K562 (cell line): ENCODE measurements around the gene SLC26A3. TPM values are rescaled to one million over a fixed set of nuclear protein-coding genes. Genes with fewer than 3 reads are reported as not detected.
A peak's percentile ranks its signal among the peaks of the same experiment; 100 is the strongest.

Experiments
- ATAC-seq: fragments of 200-7000 bp; cut with Tn5 transposase; 3 replicates; pipeline ENCODE4 v1.9.1; 2020; ENCODE audit warnings: moderate library complexity
- BruUV-seq: library from RNA; stranded (reverse); fragments of 400-500 nt; replicated peaks from 2 replicates; lab custom pipeline; 2021; lab: Mats Ljungman, UMichigan
- CTCF ChIA-PET: fragments of 300-600 bp; formaldehyde crosslinking; extraction: SDS; loops from one replicate; lab custom pipeline; 2021; ENCODE audit warnings: low intra/inter-chr PET ratio; lab: Yijun Ruan, JAX
- POLR2A ChIA-PET: fragments of 300-600, 350-650 bp; sonication (Branson Sonifier 250); formaldehyde crosslinking; extraction: SDS; loops from one replicate; lab custom pipeline; 2021; ENCODE audit warnings: antibody characterized with exemption, inconsistent platforms; lab: Yijun Ruan, JAX
- DNase-seq, 4 experiments: peaks; one replicate each; pipeline versions ENCODE4 v3.0.0 to v3.0.0-alpha.2; 2011 to 2018; ENCODE audit warnings: low spot score in 3 of 4, mixed read lengths in 3 of 4; ENCODE audit errors: extremely low read depth in 1 of 4
- FAIRE-seq: peaks from 2 replicates; lab custom pipeline; 2011; peaks lifted over from hg19 to GRCh38; lab: Jason Lieb, UNC
- H2AFZ ChIP-seq: 2 replicates; pipeline ENCODE4 v1.6.0; 2011; ENCODE audit warnings: low read depth, low read length, control low read depth, inconsistent platforms
- H3K27ac ChIP-seq: fragments of 200-600 bp; 3 replicates; pipeline ENCODE4 v1.8.0; 2011; ENCODE audit warnings: low read depth, mild to moderate bottlenecking, control low read depth, inconsistent platforms, low read length, moderate library complexity, mixed read lengths; ENCODE audit errors: extremely low read depth
- H3K27me3 ChIP-seq, 2 experiments: fragments of 300-600 bp in 1 of 2; 2 replicates in 1 of 2; 3 replicates in 1 of 2; pipeline versions ENCODE4 v1.6.0 to v1.8.0; 2011; ENCODE audit warnings: inconsistent platforms in 2 of 2, low read length in 2 of 2, mild to moderate bottlenecking in 1 of 2, mixed read lengths in 1 of 2, moderate library complexity in 1 of 2; ENCODE audit not compliant: control insufficient read depth in 2 of 2, insufficient read depth in 2 of 2
- H3K36me3 ChIP-seq: fragments of 300-600 bp; 3 replicates; pipeline ENCODE4 v1.8.0; 2011; ENCODE audit warnings: mild to moderate bottlenecking, low read length, inconsistent platforms; ENCODE audit not compliant: control insufficient read depth, insufficient read depth
- H3K4me1 ChIP-seq, 2 experiments: fragments of 200-600 bp in 1 of 2; replicated peaks in 1 of 2; 2 replicates in 1 of 2; 3 replicates in 1 of 2; pipeline versions ENCODE4 v1.5.1 to v1.8.0; 2011; ENCODE audit warnings: inconsistent platforms in 2 of 2, low read length in 2 of 2, mild to moderate bottlenecking in 1 of 2, mixed read lengths in 1 of 2, moderate library complexity in 1 of 2; ENCODE audit not compliant: control insufficient read depth in 2 of 2, insufficient read depth in 2 of 2
- H3K4me2 ChIP-seq: 2 replicates; pipeline ENCODE4 v1.6.1; 2011; ENCODE audit warnings: low read length, control low read depth, inconsistent platforms, mixed read lengths; ENCODE audit not compliant: insufficient read depth
- H3K4me3 ChIP-seq: fragments of 200-600 bp; sonication (generic), shearing (Covaris generic); 2 replicates; pipeline ENCODE4 v1.5.1; 2016; ENCODE audit warnings: control low read depth, inconsistent platforms
- H3K79me2 ChIP-seq: fragments of 200-600 bp; 3 replicates; pipeline ENCODE4 v1.8.0; 2011; ENCODE audit warnings: low read length, inconsistent platforms; ENCODE audit not compliant: control insufficient read depth, insufficient read depth
- H3K9ac ChIP-seq, 2 experiments: 2 replicates each; pipeline versions ENCODE4 v1.6.0 to v1.6.1; 2011; ENCODE audit warnings: low read depth in 2 of 2, low read length in 2 of 2, control low read depth in 1 of 2, inconsistent platforms in 1 of 2, mild to moderate bottlenecking in 1 of 2, mixed read lengths in 1 of 2; ENCODE audit not compliant: insufficient read depth in 1 of 2
- H3K9me1 ChIP-seq: one replicate; pipeline ENCODE4 v1.6.0; 2011; ENCODE audit warnings: inconsistent platforms, mild to moderate bottlenecking, low read length, moderate library complexity; ENCODE audit not compliant: control insufficient read depth, insufficient read depth
- H3K9me3 ChIP-seq: replicated peaks from 2 replicates; pipeline ENCODE4 v1.5.1; 2011; ENCODE audit warnings: low read depth, low read length, inconsistent platforms; ENCODE audit not compliant: control insufficient read depth, insufficient read depth
- H4K20me1 ChIP-seq: replicated peaks from 2 replicates; pipeline ENCODE4 v1.6.1; 2011; ENCODE audit warnings: low read length, inconsistent platforms, mixed read lengths; ENCODE audit not compliant: control insufficient read depth, insufficient read depth
- CAMTA2 ChIP-seq: fragments of 250-450 bp; sonication (Bioruptor Pico); conservative IDR thresholded peaks from 2 replicates; pipeline ENCODE4 v1.5.1; 2022
- CBX8 ChIP-seq: fragments of 200-600 bp; sonication (generic); IDR thresholded peaks from 2 replicates; pipeline ENCODE4 v1.6.1; 2012; ENCODE audit warnings: borderline replicate concordance, mixed run types, low read depth, mild to moderate bottlenecking, moderate library complexity, mixed read lengths, low read length, control low read depth, inconsistent platforms; ENCODE audit not compliant: poor library complexity, severe bottlenecking; ENCODE audit errors: extremely low read depth
- GABPB2 ChIP-seq: fragments of 250-450 bp; sonication (Bioruptor Pico); conservative IDR thresholded peaks from 2 replicates; pipeline ENCODE4 v1.5.1; 2021; ENCODE audit warnings: mild to moderate bottlenecking
- SNRNP70 ChIP-seq: fragments of 200-400 bp; formaldehyde crosslinking; optimal IDR thresholded peaks from 2 replicates; pipeline ENCODE3; 2017; ENCODE audit warnings: low read depth, low read length
- TAF15 ChIP-seq: fragments of 200-400 bp; formaldehyde crosslinking; IDR thresholded peaks from 2 replicates; pipeline ENCODE4 v1.6.1; 2017; ENCODE audit warnings: mild to moderate bottlenecking, low read depth, low read length, moderate library complexity
- ZNF146 ChIP-seq: IDR thresholded peaks from one replicate; pipeline ENCODE4 v1.6.1; 2018; ENCODE audit warnings: missing compliant biosample characterization; ENCODE audit not compliant: unreplicated experiment
- ZNF274 ChIP-seq: IDR thresholded peaks from 2 replicates; pipeline ENCODE4 v1.6.1; 2011; ENCODE audit warnings: low read depth, mild to moderate bottlenecking, low read length, moderate library complexity, borderline replicate concordance
- WGBS: fragments of 100-300 bp; shearing (Covaris generic); methylation state at CpG from one replicate; pipeline ENCODE4 v1.1.6; 2016; ENCODE audit warnings: low coverage, mixed read lengths; ENCODE audit not compliant: insufficient coverage; ENCODE audit errors: missing lambda C conversion rate; 5-methylcytosine and 5-hydroxymethylcytosine counted together
- in situ Hi-C: fragments of 300-500 bp; cut with MboI; formaldehyde crosslinking; loops from 4 replicates; pipeline ENCODE4 v1.15.0; 2018; ENCODE audit warnings: inconsistent platforms, mixed read lengths
- intact Hi-C: fragments of 100-400 bp; cut with micrococcal nuclease; formaldehyde crosslinking; loops from 2 replicates; pipeline ENCODE4 v1.14.2; 2022
- polyA plus RNA-seq, 8 experiments: library from polyadenylated mRNA; depleted of rRNA in 4 of 8; stranded (reverse) in 5 of 8; unstranded in 3 of 8; fragments of >200 nt; fragmentation: Nextera tagmentation in 2 of 8; fragmentation: Illumina TruSeq in 1 of 8; extraction: Ambion mirVana in 2 of 8; extraction: Trizol in 1 of 8; gene quantifications; 2 replicates each; pipeline versions ENCODE4 v1.2.1 to v1.2.3, GENCODE V29; 2011 to 2014; ENCODE audit warnings: inconsistent platforms in 1 of 8, missing spikeins in 1 of 8
- total RNA-seq, 7 experiments: library from RNA; depleted of rRNA in 6 of 7; stranded (reverse); fragments of >200 nt in 6 of 7; fragmentation: Illumina TruSeq in 2 of 7; extraction: Trizol in 2 of 7; gene quantifications; 2 replicates each; pipeline versions ENCODE4 v1.2.1 to v1.2.3, GENCODE V29; 2011 to 2021; ENCODE audit warnings: low replicate concordance in 1 of 7
- TF ChIP-seq, protein P1 (sequence below): sonication (generic); formaldehyde crosslinking; IDR thresholded peaks from 2 replicates; pipeline ENCODE4 v1.8.0; 2022; ENCODE audit warnings: mild to moderate bottlenecking, low read depth, missing genetic modification reagents

Gene SLC26A3
- total and polyA plus RNA-seq, 9 of the 15 experiments (the other 6 are each of a cell fraction or from before 2014, with no cell fraction given), result 0.86 TPM; not detected in 8

DNA sequence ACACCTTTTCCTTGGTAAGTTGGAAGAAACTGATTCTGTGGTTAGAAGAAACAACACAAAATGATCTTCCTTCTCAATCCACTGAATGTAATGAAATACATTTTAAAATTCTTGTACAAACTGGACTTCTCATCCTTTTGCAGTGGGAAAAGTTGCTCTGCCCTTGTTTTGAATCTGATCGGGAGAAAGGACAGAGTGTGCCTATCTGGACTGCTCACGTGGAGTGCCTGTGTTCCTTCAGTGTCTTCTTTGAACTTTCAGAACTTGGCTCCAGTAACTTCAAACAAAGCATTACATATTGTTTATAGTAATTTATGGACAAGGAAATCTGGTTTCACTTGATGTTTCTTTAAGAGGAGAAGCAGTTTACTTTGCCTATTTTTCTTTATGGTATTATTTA, 17.1 kb downstream of the SLC26A3 start:
- DNase-seq, result no peak
- TF ChIP-seq ZNF146 (CRISPR knock-in tag), result no peak
- TF ChIP-seq CAMTA2, result no peak
- peak; percentile 62 for TF ChIP-seq CBX8
- TF ChIP-seq, protein P1, sequence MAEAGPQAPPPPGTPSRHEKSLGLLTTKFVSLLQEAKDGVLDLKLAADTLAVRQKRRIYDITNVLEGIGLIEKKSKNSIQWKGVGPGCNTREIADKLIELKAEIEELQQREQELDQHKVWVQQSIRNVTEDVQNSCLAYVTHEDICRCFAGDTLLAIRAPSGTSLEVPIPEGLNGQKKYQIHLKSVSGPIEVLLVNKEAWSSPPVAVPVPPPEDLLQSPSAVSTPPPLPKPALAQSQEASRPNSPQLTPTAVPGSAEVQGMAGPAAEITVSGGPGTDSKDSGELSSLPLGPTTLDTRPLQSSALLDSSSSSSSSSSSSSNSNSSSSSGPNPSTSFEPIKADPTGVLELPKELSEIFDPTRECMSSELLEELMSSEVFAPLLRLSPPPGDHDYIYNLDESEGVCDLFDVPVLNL (CRISPR knock-in tag), result no peak
- TF ChIP-seq ZNF274, result no peak
- TF ChIP-seq TAF15, result no peak
- TF ChIP-seq GABPB2 (CRISPR knock-in tag), result no peak
- no peak for TF ChIP-seq SNRNP70
- no peaks in the 10 kb centered on the region for H3K79me2 ChIP-seq
- H4K20me1 ChIP-seq, result no peaks in the 10 kb centered on the region
- H3K27me3 ChIP-seq, result peaks cover 31 to 43% of the 10 kb centered on the region in 2 experiments
- in situ Hi-C loops, result no loop called here
- intact Hi-C loops, result no loop called here
- 0% methylated on average over 2 of the region's 2 CpGs for WGBS
- no peak for FAIRE-seq
- CTCF ChIA-PET, result no interaction called here
- BruUV-seq, result no TSS peak
- no peak overlapping the region for H3K4me3 ChIP-seq
- no peaks in the 10 kb centered on the region for H3K4me1 ChIP-seq
- no peaks in the 10 kb centered on the region for H3K9me1 ChIP-seq
- no peak overlapping the region for H3K9ac ChIP-seq
- no peaks in the 10 kb centered on the region for H3K36me3 ChIP-seq
- no peak for ATAC-seq
- POLR2A ChIA-PET, result no interaction called here
- no peak overlapping the region for H3K4me2 ChIP-seq
- no peak overlapping the region for H2AFZ ChIP-seq
- no peaks in the 10 kb centered on the region for H3K9me3 ChIP-seq
- H3K27ac ChIP-seq, result no peak overlapping the region
